ENCODE data around the gene GPI. TPM values are rescaled to one million over a fixed set of nuclear protein-coding genes. Genes with fewer than 3 reads are reported as not detected.

Gene GPI
- total and polyA plus RNA-seq, 2 of the 13 experiments (the other 11 are each of a cell fraction or from before 2014, with no cell fraction given) = 147 to 167 TPM

- TF ChIP-seq FUBP1 (CRISPR knock-in tag; IDR thresholded peaks at IDR 0.05; ENCODE audit: borderline replicate concordance) (no peak), CREM (IDR thresholded peaks at IDR 0.05) (peak; percentile 26; the same call in 1 of the 2 replicates), CREM (CRISPR knock-in tag; IDR thresholded peaks at IDR 0.05) (no peak), POLR2AphosphoS5 (IDR thresholded peaks at IDR 0.05; ENCODE audit: low read depth, low read length) (peak; percentile 80), MXI1 (IDR thresholded peaks at IDR 0.05; ENCODE audit: borderline replicate concordance, low read depth, low read length) (no peak), KAT8 (CRISPR knock-in tag; IDR thresholded peaks at IDR 0.05) (no peak), DNMT1 (CRISPR knock-in tag; IDR thresholded peaks at IDR 0.05) (no peak), ZNF232 (CRISPR knock-in tag; IDR thresholded peaks at IDR 0.05; ENCODE audit: borderline replicate concordance) (no peak), DMAP1 (CRISPR knock-in tag; IDR thresholded peaks at IDR 0.05) (no peak), RXRA (CRISPR knock-in tag; IDR thresholded peaks at IDR 0.05) (no peak)
Measured at GRCh38 chr19:34363094-34363493, 1.9 kb upstream of the GPI start (continued).

GRCh38 chr19:34363930-34364329 lies 1.1 kb upstream of the GPI start:
- WGBS (ENCODE audit: low lambda C conversion rate) = 68% methylated on average over 5 of the region's 5 CpGs
- in situ Hi-C loops (cut with HindIII; ENCODE audit: extremely low pct_ligation_motif_present, low pct_unique_long_range_greater_than_20kb) = no loop called here
- no peak overlapping the region for H3K27ac ChIP-seq (ENCODE audit: extremely low read length, insufficient read depth, low read length)
- no peak for DNase-seq (ENCODE audit: low spot score)
- no peaks in the 10 kb centered on the region for H3K27me3 ChIP-seq (ENCODE audit: control insufficient read depth in 1 of 2, insufficient read depth in 2 of 2, low read length in 2 of 2)
- peak overlapping the region in 1 of 3 experiments; percentile 87; a peak in 1 of 6 replicates for H3K4me3 ChIP-seq (replicated peaks in 1 of 3; ENCODE audit: insufficient read depth in 1 of 3, low read depth in 2 of 3, low read length in 3 of 3)
- H3K9ac ChIP-seq (ENCODE audit: insufficient read depth, low read depth, low read length) = peak overlapping the region; percentile 60; the same call in 1 of the 2 replicates
- peaks cover 12 to 26% of the 10 kb centered on the region in 2 experiments for H3K36me3 ChIP-seq (replicated peaks in 1 of 2; ENCODE audit: control insufficient read depth in 1 of 2, insufficient read depth in 2 of 2, low read length in 2 of 2)
- no peaks in the 10 kb centered on the region for H3K9me3 ChIP-seq (ENCODE audit: low read length)
- no peak for ATAC-seq
- H2AFZ ChIP-seq (ENCODE audit: low read length) = no peak overlapping the region
- no TSS peak for BruUV-seq (replicated peaks)
- H3K79me2 ChIP-seq (ENCODE audit: insufficient read depth, low read length) = peaks cover 38% of the 10 kb centered on the region
- peak overlapping the region; percentile 87 for H3K4me2 ChIP-seq (ENCODE audit: low read depth, low read length)
- FAIRE-seq = no peak
- intact Hi-C loops (cut with micrococcal nuclease; ENCODE audit: unreplicated experiment) = loop anchor here (2.0 kb wide), 1 partner anchor 65 kb away; the partner anchor contains the start of gene UBA2
- H4K20me1 ChIP-seq (ENCODE audit: insufficient read depth, low read length) = peaks cover 18% of the 10 kb centered on the region
- ChIA-PET POLR2A (no interaction called here), CTCF (ENCODE audit: low intra/inter-chr PET ratio, low total read pairs) (no interaction called here)
- TF ChIP-seq STAT5B (CRISPR knock-in tag; IDR thresholded peaks at IDR 0.05) (no peak), ZNF770 (CRISPR knock-in tag; IDR thresholded peaks at IDR 0.05) (peak; percentile 94)
- H3K4me1 ChIP-seq (ENCODE audit: insufficient read depth, low read length) = peaks cover 84% of the 10 kb centered on the region
